Body of pancreas (tissue), 4 donors: ENCODE results near the gene PUS7. TPM values are rescaled to one million over a fixed set of nuclear protein-coding genes. Genes with fewer than 3 reads are reported as not detected.
"Not testable (repeated sequence)": the region's sequence is repeated elsewhere in the genome, so short reads cannot be mapped to it uniquely, and the experiment has no call there.

Experiments
- ATAC-seq: fragments of 150-250 bp; one replicate; pipeline ENCODE4 v1.9.1; 2016
- DNase-seq, 4 donors: peaks; one replicate each; pipeline ENCODE4 v3.0.0-alpha.2; 2019
- H3K27ac ChIP-seq, 4 donors: fragments of 200-600 bp; sonication (generic); 1 replicate in 3 of 4; 2 replicates in 1 of 4; pipeline versions ENCODE4 v1.5.1 to v1.6.1; 2016 to 2019; ENCODE audit warnings: mild to moderate bottlenecking in 1 of 4, mixed read lengths in 1 of 4, moderate library complexity in 1 of 4
- H3K27me3 ChIP-seq, 2 donors: fragments of 200-600 bp; sonication (generic); one replicate each; pipeline ENCODE4 v1.6.0; 2016; ENCODE audit warnings: mild to moderate bottlenecking in 1 of 2
- H3K36me3 ChIP-seq, 2 donors: fragments of 200-600 bp; sonication (generic); replicated peaks in 1 of 2; 2 replicates each; pipeline ENCODE4 v1.5.1; 2016; ENCODE audit warnings: low read depth in 2 of 2; ENCODE audit not compliant: insufficient read depth in 1 of 2
- H3K4me1 ChIP-seq: fragments of 200-600 bp; sonication (generic); one replicate; pipeline ENCODE4 v1.6.0; 2016
- H3K4me3 ChIP-seq, 2 donors: fragments of 200-600 bp; sonication (generic); 1 replicate in 1 of 2; 2 replicates in 1 of 2; pipeline ENCODE4 v1.5.1; 2016 to 2019
- H3K9me3 ChIP-seq, 3 donors: fragments of 200-600 bp; sonication (generic); 1 replicate in 2 of 3; 2 replicates in 1 of 3; pipeline ENCODE4 v1.5.1; 2016
- CTCF ChIP-seq, 7 experiments: fragments of 450-650 bp in 4 of 7; fragments of 200-600 bp in 3 of 7; sonication (generic) in 3 of 7; IDR thresholded peaks; one replicate each; pipeline ENCODE4 v1.5.1; 2016 to 2019; ENCODE audit warnings: antibody characterized with exemption in 7 of 7
- POLR2A ChIP-seq, 3 donors: fragments of 450-650 bp; IDR thresholded peaks; one replicate each; pipeline ENCODE4 v1.6.1; 2016; ENCODE audit warnings: antibody characterized with exemption in 3 of 3, mild to moderate bottlenecking in 2 of 3
- WGBS, 2 donors: methylation state at CpG; one replicate each; pipeline ENCODE4 v1.1.5; 2017; 5-methylcytosine and 5-hydroxymethylcytosine counted together
- intact Hi-C: fragments of 100-400 bp; cut with DNase I; formaldehyde crosslinking; loops from one replicate; pipeline ENCODE4 v1.15.1; 2023
- total RNA-seq, 2 donors: library from RNA; depleted of rRNA; stranded (reverse); fragments of >200 nt; gene quantifications; one replicate each; pipeline ENCODE4 v1.1.0, GENCODE V29; 2016

PUS7 gene
- total RNA-seq, 2 donors from 2014 or later: 10.6 to 11.9 TPM

- TF ChIP-seq POLR2A (IDR thresholded peaks at IDR 0.05): no peak
- TF ChIP-seq CTCF (IDR thresholded peaks at IDR 0.05): no peak
- intact Hi-C loops: no loop called here
- 52 to 53% methylated on average over 2 of the region's 2 CpGs for WGBS, 2 donors
- H3K4me3 ChIP-seq: no peak overlapping the region
- no peak overlapping the region for H3K27ac ChIP-seq
- no peaks in the 10 kb centered on the region for H3K9me3 ChIP-seq
- ATAC-seq (no peak), DNase-seq (no peak)
- no peaks in the 10 kb centered on the region for H3K27me3 ChIP-seq
- no peaks in the 10 kb centered on the region for H3K36me3 ChIP-seq
- peaks cover 17% of the 10 kb centered on the region for H3K4me1 ChIP-seq
Measured at GRCh38 chr7:105426606-105427146, 95.4 kb downstream of the PUS7 start.

- ATAC-seq (no peak), DNase-seq (no peak)
- 94% methylated on average over 2 of the region's 2 CpGs; no CpG with 5 or more reads in 1 of the 2 donors for WGBS, 2 donors
- Histone ChIP-seq H3K9me3 (no peaks in the 10 kb centered on the region), H3K36me3 (no peaks in the 10 kb centered on the region), H3K4me3 (no peak overlapping the region), H3K27me3 (no peaks in the 10 kb centered on the region), H3K4me1 (no peaks in the 10 kb centered on the region), H3K27ac (no peak overlapping the region)
- intact Hi-C loops: no loop called here
- TF ChIP-seq CTCF (IDR thresholded peaks at IDR 0.05) (no peak), POLR2A (IDR thresholded peaks at IDR 0.05) (no peak)
Measured at GRCh38 chr7:105423987-105424386, 98.1 kb downstream of the PUS7 start.

- 79 to 80% methylated on average over 8 of the region's 8 CpGs for WGBS, 2 donors
- no peak for TF ChIP-seq POLR2A (IDR thresholded peaks at IDR 0.05)
- no peak for TF ChIP-seq CTCF (IDR thresholded peaks at IDR 0.05)
- H3K4me3 ChIP-seq: no peak overlapping the region
- H3K27ac ChIP-seq: no peak overlapping the region
- no peak for ATAC-seq
- intact Hi-C loops: no loop called here
- H3K36me3 ChIP-seq: no peaks in the 10 kb centered on the region
- no peaks in the 10 kb centered on the region for H3K4me1 ChIP-seq
- H3K9me3 ChIP-seq: no peaks in the 10 kb centered on the region
- no peak for DNase-seq
- H3K27me3 ChIP-seq: no peaks in the 10 kb centered on the region
Measured at GRCh38 chr7:105413887-105414437, 108.1 kb downstream of the PUS7 start.

- H3K4me3 ChIP-seq, H3K4me1 ChIP-seq, H3K36me3 ChIP-seq, H3K27me3 ChIP-seq, ATAC-seq, DNase-seq, intact Hi-C loops, H3K9me3 ChIP-seq, H3K27ac ChIP-seq: not testable (repeated sequence)
- WGBS, 2 donors: no CpG with 5 or more reads among the region's 36 CpGs
Measured at GRCh38 chr7:105410774-105411173, 111.3 kb downstream of the PUS7 start.

- 71 to 82% methylated on average over 1 to 3 of the region's 3 CpGs for WGBS, 2 donors
- intact Hi-C loops, H3K27ac ChIP-seq, H3K4me3 ChIP-seq, H3K27me3 ChIP-seq, H3K4me1 ChIP-seq, DNase-seq, H3K9me3 ChIP-seq, H3K36me3 ChIP-seq, ATAC-seq: not testable (repeated sequence)
Measured at GRCh38 chr7:105409775-105410174, 112.3 kb downstream of the PUS7 start.

- WGBS, 2 donors: 89 to 94% methylated on average over 5 of the region's 5 CpGs
- TF ChIP-seq POLR2A (IDR thresholded peaks at IDR 0.05) (no peak), CTCF (IDR thresholded peaks at IDR 0.05) (no peak)
- H3K4me3 ChIP-seq: no peak overlapping the region
Measured at GRCh38 chr7:105408791-105409410, 113.2 kb downstream of the PUS7 start.

More at GRCh38 chr7:105408791-105409410, 113.2 kb downstream of the PUS7 start:
- no peaks in the 10 kb centered on the region for H3K27me3 ChIP-seq
- H3K4me1 ChIP-seq: no peaks in the 10 kb centered on the region
- H3K27ac ChIP-seq: no peak overlapping the region
- ATAC-seq (no peak), DNase-seq (no peak)
- intact Hi-C loops: no loop called here
- no peaks in the 10 kb centered on the region for H3K9me3 ChIP-seq
- H3K36me3 ChIP-seq: no peaks in the 10 kb centered on the region
